Measurements from ENCODE around the gene CST4. TPM values are rescaled to one million over a fixed set of nuclear protein-coding genes. Genes with fewer than 3 reads are reported as not detected.
"Not testable (repeated sequence)": the region's sequence is repeated elsewhere in the genome, so short reads cannot be mapped to it uniquely, and the experiment has no call there.

CST4 gene
- total and polyA plus RNA-seq, 7 experiments from 2014 or later = not detected

- Histone ChIP-seq H3K4me1 (ENCODE audit: control insufficient read depth in 2 of 2, insufficient read depth in 2 of 2, low read length in 2 of 2) (no peaks in the 10 kb centered on the region), H3K36me3 (ENCODE audit: control insufficient read depth in 2 of 3, insufficient read depth in 3 of 3, low read length in 3 of 3) (no peaks in the 10 kb centered on the region), H3K4me3 (ENCODE audit: low read length) (no peak overlapping the region), H3K9me3 (ENCODE audit: control insufficient read depth in 2 of 3, low read length in 3 of 3) (no peaks in the 10 kb centered on the region), H3K27me3 (ENCODE audit: control insufficient read depth in 2 of 2, insufficient read depth in 2 of 2, low read length in 2 of 2) (no peaks in the 10 kb centered on the region), H3K27ac (ENCODE audit: low read depth, low read length) (no peak overlapping the region)
- Mint-ChIP-seq H3K9me3 (peaks cover 0 to 3% (median 0%) of the 10 kb centered on the region in 11 donors), H3K27me3 (peaks cover 4 to 16% (median 7%) of the 10 kb centered on the region in 5 donors), H3K27ac (no peak overlapping the region), H3K4me3 (no peak overlapping the region), H3K4me1 (no peaks in the 10 kb centered on the region), H3K36me3 (no peaks in the 10 kb centered on the region)
- DNase-seq = no peak
- ChIA-PET CTCF (no interaction called here), POLR2A (no interaction called here)
- intact Hi-C loops (cut with micrococcal nuclease) = no loop called here
- ATAC-seq = no peak
These were observed 12.1 kb upstream of the CST4 start for GRCh38 chr20:23700931-23701330.

- no peaks in the 10 kb centered on the region for H3K9me3 Mint-ChIP-seq
- DNase-seq (no peak), ATAC-seq (no peak)
- intact Hi-C loops (cut with micrococcal nuclease) = no loop called here
- H3K27me3 Mint-ChIP-seq = peaks cover 0 to 26% (median 14%) of the 10 kb centered on the region in 5 donors
- H3K4me1 Mint-ChIP-seq = no peaks in the 10 kb centered on the region
- no peak overlapping the region for H3K27ac ChIP-seq (ENCODE audit: low read depth, low read length)
- no peaks in the 10 kb centered on the region for H3K27me3 ChIP-seq (ENCODE audit: control insufficient read depth in 2 of 2, insufficient read depth in 2 of 2, low read length in 2 of 2)
- H3K4me1 ChIP-seq (ENCODE audit: control insufficient read depth in 2 of 2, insufficient read depth in 2 of 2, low read length in 2 of 2) = no peaks in the 10 kb centered on the region
- ChIA-PET POLR2A (no interaction called here), CTCF (no interaction called here)
- no peaks in the 10 kb centered on the region for H3K9me3 ChIP-seq (ENCODE audit: control insufficient read depth in 2 of 3, low read length in 3 of 3)
- no peak overlapping the region for H3K4me3 Mint-ChIP-seq
- no peak overlapping the region for H3K27ac Mint-ChIP-seq
- no peaks in the 10 kb centered on the region for H3K36me3 Mint-ChIP-seq
- H3K36me3 ChIP-seq (ENCODE audit: control insufficient read depth in 2 of 3, insufficient read depth in 3 of 3, low read length in 3 of 3) = no peaks in the 10 kb centered on the region
- H3K4me3 ChIP-seq (ENCODE audit: low read length) = no peak overlapping the region
These were observed 9.1 kb upstream of the CST4 start for GRCh38 chr20:23697947-23698346.

GRCh38 chr20:23695068-23695395, 6.2 kb upstream of the CST4 start:
- CTCF ChIA-PET; DNase-seq; H3K9me3 ChIP-seq (ENCODE audit: control insufficient read depth in 2 of 3, low read length in 3 of 3); H3K36me3 Mint-ChIP-seq; ATAC-seq; H3K4me1 ChIP-seq (ENCODE audit: control insufficient read depth in 2 of 2, insufficient read depth in 2 of 2, low read length in 2 of 2); H3K27me3 ChIP-seq (ENCODE audit: control insufficient read depth in 2 of 2, insufficient read depth in 2 of 2, low read length in 2 of 2); intact Hi-C loops (cut with micrococcal nuclease); H3K4me3 Mint-ChIP-seq; H3K27ac Mint-ChIP-seq; H3K4me3 ChIP-seq (ENCODE audit: low read length); H3K4me1 Mint-ChIP-seq; H3K27ac ChIP-seq (ENCODE audit: low read depth, low read length); H3K9me3 Mint-ChIP-seq; POLR2A ChIA-PET; H3K36me3 ChIP-seq (ENCODE audit: control insufficient read depth in 2 of 3, insufficient read depth in 3 of 3, low read length in 3 of 3): not testable (repeated sequence)
- peaks cover 0 to 27% (median 13%) of the 10 kb centered on the region in 5 donors for H3K27me3 Mint-ChIP-seq

- H3K36me3 ChIP-seq (ENCODE audit: control insufficient read depth in 2 of 3, insufficient read depth in 3 of 3, low read length in 3 of 3); intact Hi-C loops (cut with micrococcal nuclease); H3K4me1 Mint-ChIP-seq; H3K9me3 Mint-ChIP-seq; H3K9me3 ChIP-seq (ENCODE audit: control insufficient read depth in 2 of 3, low read length in 3 of 3); ATAC-seq; POLR2A ChIA-PET; H3K27ac ChIP-seq (ENCODE audit: low read depth, low read length); CTCF ChIA-PET; DNase-seq; H3K4me3 ChIP-seq (ENCODE audit: low read length); H3K36me3 Mint-ChIP-seq; H3K27ac Mint-ChIP-seq; H3K27me3 ChIP-seq (ENCODE audit: control insufficient read depth in 2 of 2, insufficient read depth in 2 of 2, low read length in 2 of 2); H3K4me1 ChIP-seq (ENCODE audit: control insufficient read depth in 2 of 2, insufficient read depth in 2 of 2, low read length in 2 of 2); H3K4me3 Mint-ChIP-seq: not testable (repeated sequence)
- H3K27me3 Mint-ChIP-seq = peaks cover 3 to 27% (median 13%) of the 10 kb centered on the region in 5 donors
These were observed 5.6 kb upstream of the CST4 start for GRCh38 chr20:23694178-23695067.

GRCh38 chr20:23692725-23693619, 4.1 kb upstream of the CST4 start:
- H3K4me1 ChIP-seq (ENCODE audit: control insufficient read depth in 2 of 2, insufficient read depth in 2 of 2, low read length in 2 of 2); H3K4me3 Mint-ChIP-seq; POLR2A ChIA-PET; H3K9me3 Mint-ChIP-seq; DNase-seq; CTCF ChIA-PET; H3K4me3 ChIP-seq (ENCODE audit: low read length); H3K27ac Mint-ChIP-seq; intact Hi-C loops (cut with micrococcal nuclease); H3K27ac ChIP-seq (ENCODE audit: low read depth, low read length); ATAC-seq; H3K36me3 Mint-ChIP-seq; H3K36me3 ChIP-seq (ENCODE audit: control insufficient read depth in 2 of 3, insufficient read depth in 3 of 3, low read length in 3 of 3); H3K27me3 ChIP-seq (ENCODE audit: control insufficient read depth in 2 of 2, insufficient read depth in 2 of 2, low read length in 2 of 2); H3K4me1 Mint-ChIP-seq; H3K9me3 ChIP-seq (ENCODE audit: control insufficient read depth in 2 of 3, low read length in 3 of 3): not testable (repeated sequence)
- H3K27me3 Mint-ChIP-seq = peaks cover 3 to 20% (median 13%) of the 10 kb centered on the region in 5 donors

- intact Hi-C loops (cut with micrococcal nuclease) = no loop called here
- H3K4me3 ChIP-seq (ENCODE audit: low read length) = no peak overlapping the region
- Mint-ChIP-seq H3K4me1 (no peaks in the 10 kb centered on the region), H3K27me3 (peaks cover 3 to 20% (median 13%) of the 10 kb centered on the region in 5 donors), H3K4me3 (no peak overlapping the region), H3K9me3 (no peaks in the 10 kb centered on the region), H3K27ac (no peak overlapping the region), H3K36me3 (no peaks in the 10 kb centered on the region)
- ChIA-PET POLR2A (no interaction called here), CTCF (no interaction called here)
- H3K27me3 ChIP-seq (ENCODE audit: control insufficient read depth in 2 of 2, insufficient read depth in 2 of 2, low read length in 2 of 2) = no peaks in the 10 kb centered on the region
- H3K9me3 ChIP-seq (ENCODE audit: control insufficient read depth in 2 of 3, low read length in 3 of 3) = no peaks in the 10 kb centered on the region
- no peaks in the 10 kb centered on the region for H3K36me3 ChIP-seq (ENCODE audit: control insufficient read depth in 2 of 3, insufficient read depth in 3 of 3, low read length in 3 of 3)
- H3K27ac ChIP-seq (ENCODE audit: low read depth, low read length) = no peak overlapping the region
- no peaks in the 10 kb centered on the region for H3K4me1 ChIP-seq (ENCODE audit: control insufficient read depth in 2 of 2, insufficient read depth in 2 of 2, low read length in 2 of 2)
- no peak for ATAC-seq
- no peak for DNase-seq
These were observed 2.8 kb upstream of the CST4 start for GRCh38 chr20:23691675-23692074.
